DMS 273 (cell line): Measurements from ENCODE around the gene STK32A.
"Not testable (repeated sequence)": the region's sequence is repeated elsewhere in the genome, so short reads cannot be mapped to it uniquely, and the experiment has no call there.

Experiments used
- DNase-seq: peaks from one replicate; lab custom pipeline; 2025; ENCODE audit not compliant: unreplicated experiment; lab: John Stamatoyannopoulos, UW

Gene STK32A

DNA sequence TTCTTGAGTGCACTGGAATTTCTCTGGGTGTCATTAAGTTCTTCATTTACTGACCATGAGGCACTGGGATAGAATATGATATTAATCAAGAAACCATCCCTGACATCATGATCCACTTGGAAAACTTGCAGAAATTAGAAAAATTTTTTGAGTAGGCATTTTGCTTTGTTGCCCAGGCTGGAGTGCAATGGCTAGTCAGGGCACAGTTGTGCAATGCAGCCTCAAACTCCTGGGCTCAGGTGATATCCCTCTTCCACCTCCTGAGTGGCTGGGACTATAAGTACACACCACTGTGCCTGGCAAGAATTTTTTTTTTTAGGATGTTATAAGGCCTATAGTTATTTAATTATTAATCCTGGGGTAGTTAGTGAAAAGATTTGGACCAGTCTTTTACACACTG, 106.5 kb downstream of the STK32A start:
- no peak for DNase-seq

DNA sequence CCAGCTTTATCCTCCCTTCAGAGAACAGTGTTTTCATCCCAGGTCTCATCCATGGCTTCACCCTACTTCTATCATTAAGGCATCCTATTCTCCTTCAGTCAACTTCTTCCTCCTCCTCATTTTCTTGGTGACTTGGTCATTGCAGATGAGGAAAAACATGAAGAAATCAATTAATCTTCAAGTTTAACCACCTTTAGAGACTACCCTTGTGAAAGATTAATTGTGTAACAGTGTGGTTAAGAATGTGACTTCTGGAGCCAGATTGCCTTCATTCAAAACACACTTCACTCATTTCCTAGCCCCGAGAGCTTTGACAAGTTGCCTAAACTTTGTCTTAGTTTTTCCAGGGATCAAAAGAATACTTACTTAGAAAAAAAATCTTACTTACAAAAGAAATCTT, 110.0 kb downstream of the STK32A start:
- no peak for DNase-seq

DNA sequence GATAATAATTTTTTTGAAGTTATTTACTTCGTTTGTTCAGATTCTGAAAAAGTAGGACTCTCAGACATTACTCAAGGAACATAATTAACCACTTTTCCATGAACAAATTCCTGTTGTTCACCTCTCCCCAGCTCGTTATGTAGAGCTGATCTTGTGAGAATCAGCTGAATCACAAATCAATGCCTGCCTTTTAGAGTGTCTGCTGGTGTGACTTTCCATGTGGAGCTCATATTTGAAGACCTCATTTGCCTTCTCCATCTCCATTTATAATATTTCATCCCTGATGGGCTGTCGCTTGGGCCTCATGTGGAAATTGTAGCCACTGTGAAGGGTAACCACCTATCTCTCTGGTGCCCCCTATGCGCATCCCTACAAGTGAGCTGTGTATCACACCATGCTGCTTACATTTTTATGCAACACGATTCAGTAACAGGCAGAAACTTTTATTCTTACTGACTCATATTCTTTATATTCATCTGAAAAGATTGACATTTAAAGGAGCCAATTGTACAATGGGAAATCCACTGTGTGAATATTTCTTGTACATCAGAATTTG, 111.3 kb downstream of the STK32A start:
- DNase-seq = no peak

DNA sequence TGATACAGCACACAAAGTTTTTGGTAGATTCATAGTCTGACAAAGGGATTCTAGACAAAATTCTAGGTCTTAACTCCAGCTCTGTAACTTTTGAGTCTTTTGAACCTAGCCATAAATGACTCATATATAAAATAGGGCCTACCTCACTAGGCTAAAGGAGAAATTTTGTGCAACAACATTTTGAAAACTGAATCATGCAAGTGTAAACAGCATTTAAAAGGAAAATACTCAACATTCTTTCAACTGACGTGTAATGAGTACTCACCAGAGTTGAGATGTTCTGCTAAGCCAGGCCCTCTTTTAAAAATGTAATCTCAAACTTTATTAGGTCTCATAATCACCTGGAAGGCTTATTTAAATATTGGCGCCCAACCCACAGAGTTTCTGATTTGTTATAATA, 113.2 kb downstream of the STK32A start:
- DNase-seq = no peak

DNA sequence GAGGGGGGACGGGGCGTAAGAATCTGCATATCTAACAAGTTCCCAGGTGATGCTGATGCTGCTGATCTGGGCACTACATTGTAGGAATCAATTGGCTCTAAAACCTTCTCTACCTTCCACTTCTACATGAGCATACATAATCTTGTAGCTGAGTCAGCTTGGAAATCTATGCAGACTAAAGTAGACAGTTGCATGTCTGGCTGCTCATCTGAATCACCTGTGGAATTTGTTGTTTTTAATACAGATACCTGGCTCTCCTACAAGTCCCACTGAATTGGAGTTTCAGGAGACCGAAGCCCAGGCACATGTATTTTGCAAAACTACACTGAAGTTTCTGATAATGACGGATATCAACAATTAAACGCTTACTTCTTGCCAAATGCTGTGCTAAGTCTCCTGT, 113.6 kb downstream of the STK32A start:
- DNase-seq = no peak

DNA sequence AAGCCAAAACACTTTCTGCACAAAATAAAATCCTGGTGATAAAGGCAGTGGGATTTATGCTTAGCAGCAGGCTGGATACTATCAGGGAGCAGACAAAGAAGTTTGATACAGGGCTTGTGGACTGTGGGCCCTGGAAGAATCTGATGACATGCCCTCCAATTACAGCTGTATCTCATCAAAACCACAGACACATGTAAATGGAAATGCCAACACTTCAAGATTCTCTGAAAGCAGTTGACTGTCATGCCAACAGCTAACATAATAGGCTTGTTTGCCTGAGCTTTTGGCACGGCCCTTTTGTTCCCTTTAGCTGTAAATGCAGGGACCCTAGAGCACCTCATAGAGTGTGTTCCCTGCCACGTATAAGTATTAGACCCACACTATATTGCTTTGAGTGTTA, 114.4 kb downstream of the STK32A start:
- no peak for DNase-seq

DNA sequence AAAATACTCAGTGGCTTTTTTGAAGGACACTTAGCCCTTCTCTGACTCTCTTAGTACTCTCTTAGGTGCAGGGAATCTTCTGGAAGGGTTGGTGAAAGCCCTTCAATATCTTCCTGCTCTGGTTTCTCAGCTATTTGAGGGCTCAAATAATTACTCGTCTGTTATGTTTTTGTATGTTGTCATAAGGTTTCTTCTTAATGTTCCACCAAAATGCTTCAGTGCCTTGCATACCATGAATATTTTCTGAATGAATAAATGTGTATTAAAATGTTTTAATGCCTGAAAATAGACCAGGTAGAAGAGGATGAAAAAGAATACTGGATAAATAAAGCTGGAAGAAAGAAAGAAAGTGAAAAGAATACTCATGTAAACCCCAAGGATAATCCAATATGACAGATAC, 124.3 kb downstream of the STK32A start:
- no peak for DNase-seq

DNA sequence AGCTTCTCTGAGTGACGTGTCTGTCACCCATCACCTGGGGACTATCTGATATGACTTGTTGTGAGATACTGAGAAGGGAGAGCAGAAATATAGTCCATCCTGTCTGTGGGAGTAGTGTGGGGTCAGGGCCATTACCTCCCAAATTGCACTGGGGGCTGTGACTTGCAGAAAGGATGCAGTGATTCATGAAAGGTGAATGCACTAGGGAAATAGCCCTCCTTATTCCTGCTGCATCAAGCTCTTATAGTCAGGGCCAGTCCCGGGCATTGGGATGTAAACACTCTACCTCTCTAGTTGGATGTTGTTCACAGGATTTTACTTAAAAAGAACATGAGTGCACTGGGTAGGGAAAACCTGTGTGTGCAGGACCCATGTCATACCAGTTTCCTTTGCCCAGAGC, 124.8 kb downstream of the STK32A start:
- DNase-seq = no peak

DNA sequence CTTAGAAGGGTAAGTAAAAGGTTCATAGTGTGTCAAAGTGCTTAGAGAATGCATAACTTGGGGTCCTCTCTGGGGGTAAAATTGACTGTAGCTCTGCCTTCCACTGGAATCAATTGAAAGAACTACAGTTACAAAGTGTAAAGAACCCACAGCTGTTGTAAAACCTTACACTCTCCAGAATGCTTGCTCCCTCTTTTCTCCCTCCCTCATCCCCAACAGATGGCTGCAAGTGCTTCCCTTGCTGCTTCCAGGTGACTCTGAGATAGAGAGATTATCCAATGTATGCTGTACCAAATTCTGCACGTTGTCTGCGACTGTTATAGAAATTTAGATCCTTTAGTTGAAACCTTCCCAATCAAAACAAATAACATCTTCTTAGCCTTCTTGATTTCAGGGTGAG, 126.0 kb downstream of the STK32A start:
- DNase-seq = peak; percentile 5

DNA sequence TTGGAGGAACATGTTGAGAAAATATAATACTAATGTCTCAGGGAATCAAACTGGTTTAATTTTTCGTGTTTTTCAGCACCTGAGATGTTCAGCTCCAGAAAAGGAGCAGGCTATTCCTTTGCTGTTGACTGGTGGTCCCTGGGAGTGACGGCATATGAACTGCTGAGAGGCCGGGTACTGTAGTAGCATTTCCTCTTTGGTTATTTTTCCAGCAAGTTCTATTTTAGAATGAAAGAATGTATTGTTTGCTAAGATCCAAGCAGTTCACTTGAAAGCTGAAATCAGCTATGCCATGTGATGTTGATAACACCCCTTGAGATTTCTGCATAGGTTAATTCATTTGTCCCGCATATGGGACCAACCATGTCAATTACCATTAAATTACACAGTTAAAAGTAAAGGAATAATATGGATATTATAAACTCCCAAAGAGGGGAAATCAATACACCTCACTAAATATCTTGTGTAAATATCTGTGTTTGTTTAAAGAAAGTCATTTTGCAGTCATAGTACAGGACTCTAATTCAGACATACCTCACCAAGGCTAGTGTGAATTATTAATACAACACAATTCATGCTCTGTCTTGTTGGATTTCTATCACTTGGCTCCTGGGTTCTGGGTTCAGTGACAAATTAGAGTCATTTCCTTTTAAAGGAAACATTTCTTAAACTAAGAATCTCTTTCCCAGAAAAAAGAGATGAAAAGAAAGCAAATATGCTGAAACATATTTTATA, 126.8 kb downstream of the STK32A start:
- no peak for DNase-seq

DNA sequence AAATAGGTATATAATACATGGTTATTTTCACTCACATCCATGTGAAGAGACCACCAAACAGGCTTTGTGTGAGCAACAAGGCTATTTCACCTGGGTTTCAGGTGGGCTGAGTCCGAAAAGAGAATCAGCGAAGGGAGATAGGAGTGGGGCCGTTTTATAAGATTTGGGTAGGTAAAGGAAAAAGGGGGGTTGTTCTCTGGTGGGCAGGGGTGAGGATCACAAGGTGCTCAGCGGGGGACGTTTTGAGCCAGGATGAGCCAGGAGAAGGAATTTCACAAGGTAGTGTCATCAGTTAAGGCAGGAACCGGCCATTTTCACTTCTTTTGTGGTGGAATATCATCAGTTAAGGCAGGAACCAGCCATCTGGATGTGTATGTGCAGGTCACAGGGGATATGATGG, 132.6 kb downstream of the STK32A start:
- not testable (repeated sequence) for DNase-seq

DNA sequence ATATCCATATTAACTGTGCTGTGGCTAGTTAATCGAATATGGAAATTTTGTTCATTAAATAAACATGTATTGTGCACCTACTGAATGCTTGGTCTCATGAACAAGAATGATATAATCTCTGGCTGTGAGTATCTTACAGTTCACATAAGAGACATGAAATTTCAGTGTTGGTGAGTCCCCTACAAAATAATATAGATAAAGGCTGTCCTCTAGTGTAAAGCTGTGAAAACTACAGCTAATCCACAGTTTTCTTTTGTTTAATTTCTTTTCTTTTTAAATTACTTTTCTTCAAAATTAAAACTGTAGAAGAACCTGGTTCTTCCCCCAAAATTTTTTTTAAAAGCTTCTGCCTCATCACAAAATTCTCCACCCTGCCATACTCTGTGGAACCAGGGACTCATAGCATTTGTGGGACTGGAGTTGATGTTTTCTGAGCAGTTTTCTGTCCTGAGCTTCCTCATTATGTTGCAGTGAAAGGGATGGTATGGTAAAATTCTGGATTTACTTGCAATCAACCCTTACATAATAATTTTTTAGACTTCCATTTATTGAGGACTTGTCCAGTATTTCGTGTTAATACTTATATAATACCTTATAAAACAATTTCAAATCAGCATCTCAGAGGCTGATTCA, 135.0 kb downstream of the STK32A start:
- peak; percentile 35 for DNase-seq

DNA sequence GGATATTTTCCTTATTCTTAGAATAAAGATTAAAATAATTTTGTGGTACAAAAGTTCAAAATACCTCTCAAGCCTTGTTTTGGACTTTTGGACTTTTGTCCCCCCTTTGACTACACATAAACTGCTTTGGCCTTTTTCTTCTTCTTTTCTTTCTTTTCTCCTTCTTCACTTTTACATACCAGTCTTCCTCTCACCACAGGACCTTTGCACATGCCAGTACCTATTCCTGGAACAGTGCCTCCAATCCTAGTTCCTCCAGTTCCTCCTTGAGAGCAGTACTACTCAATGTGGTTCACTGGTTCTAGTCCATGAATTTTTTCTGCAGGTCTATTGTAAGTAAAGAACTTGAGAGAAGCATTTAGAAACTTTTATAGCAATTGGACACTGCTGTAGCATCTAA, 136.5 kb downstream of the STK32A start:
- no peak for DNase-seq

DNA sequence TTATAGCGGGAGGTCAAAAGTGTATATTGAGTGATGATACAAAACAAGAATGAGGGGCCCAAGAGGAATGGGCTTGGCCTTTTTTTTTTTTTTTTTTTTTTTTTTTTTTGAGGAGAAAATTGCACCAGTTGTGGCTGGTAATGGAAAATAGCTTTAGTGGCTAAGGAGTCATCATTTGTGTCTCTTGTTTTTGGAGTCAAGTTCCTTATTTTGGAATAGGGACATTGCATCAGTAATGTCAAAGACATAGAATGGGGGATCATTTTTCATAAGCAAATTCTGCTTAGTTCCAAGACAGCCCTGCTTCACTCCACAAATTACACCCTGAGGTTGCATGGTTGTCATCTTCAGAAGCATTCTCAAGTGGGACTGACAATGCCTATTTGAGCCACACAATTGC, 137.4 kb downstream of the STK32A start:
- DNase-seq = no peak

DNA sequence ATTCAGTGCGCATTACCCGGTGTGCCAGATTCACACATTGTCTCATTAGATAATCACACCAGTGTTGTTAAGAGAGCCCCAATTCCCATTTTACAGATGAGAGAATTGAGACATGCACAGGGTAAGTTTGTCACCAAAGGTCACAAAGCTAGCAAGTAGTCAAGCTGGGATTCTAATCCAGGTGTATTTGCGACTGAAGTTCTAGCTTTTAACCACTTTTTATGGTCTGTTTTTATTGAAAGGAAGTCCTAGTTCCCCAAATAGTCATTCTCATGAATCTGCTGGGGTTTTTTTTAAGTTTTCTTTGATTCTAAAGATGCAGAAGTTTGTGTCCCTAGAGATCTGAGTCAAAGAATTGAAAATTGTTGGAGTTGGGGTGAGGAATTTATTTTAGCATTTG, 138.5 kb downstream of the STK32A start:
- DNase-seq = no peak

DNA sequence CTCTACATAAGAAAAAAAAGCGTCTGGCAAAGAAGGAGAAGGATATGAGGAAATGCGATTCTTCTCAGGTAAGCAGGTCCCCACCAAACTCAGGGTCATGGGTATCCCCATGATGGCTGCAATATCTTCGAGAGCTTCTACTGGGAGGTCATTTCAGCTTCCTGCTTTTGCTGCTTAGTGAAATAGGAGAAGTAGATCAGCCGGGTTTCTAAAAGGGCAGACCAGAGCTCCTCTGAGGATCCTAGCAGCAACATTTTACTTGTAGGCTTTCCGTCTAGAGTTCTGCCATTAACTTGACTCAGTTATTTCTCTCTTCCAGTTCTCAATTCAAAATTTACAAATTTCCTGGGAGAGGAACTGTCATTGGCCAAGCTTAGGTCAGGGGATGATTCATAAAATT, 140.3 kb downstream of the STK32A start:
- DNase-seq = no peak

DNA sequence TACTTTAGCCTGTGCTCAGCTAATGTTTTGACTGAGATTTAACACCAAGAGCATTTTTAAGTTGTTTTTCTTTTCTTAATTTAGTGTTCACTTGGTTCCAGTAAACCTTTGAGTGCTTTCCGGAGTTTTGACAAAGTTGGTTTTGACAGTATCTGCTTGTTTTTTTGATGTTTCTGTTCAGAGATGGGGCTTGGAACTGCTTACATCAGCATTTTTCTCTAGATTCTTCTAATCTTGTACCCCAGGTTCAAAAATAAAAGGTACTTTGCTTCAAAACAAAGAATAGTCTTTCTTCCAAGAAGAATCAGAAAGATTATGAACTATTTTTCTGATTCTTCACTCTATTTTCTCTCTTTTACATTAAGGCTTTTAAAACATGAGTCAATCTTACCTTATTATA, 142.9 kb downstream of the STK32A start:
- no peak for DNase-seq

DNA sequence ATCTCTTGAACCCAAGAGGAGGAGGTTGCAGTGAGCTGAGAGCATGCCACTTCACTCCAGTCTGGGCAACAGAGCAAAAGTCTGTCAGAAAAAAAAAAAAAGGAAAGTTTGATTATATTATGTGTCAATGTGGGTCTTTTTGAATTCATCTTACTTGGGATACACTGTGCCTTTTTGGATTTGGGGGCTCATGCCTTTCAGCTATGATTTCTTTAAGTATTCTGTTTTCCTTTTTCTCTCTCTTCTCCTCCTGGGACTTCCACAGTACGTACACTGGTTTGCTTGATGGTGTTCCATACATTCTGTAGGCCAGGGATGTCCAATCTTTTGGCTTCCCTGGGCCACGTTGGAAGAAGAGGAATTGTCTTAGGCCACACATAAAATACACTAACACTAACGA, 146.7 kb downstream of the STK32A start:
- no peak for DNase-seq

DNA sequence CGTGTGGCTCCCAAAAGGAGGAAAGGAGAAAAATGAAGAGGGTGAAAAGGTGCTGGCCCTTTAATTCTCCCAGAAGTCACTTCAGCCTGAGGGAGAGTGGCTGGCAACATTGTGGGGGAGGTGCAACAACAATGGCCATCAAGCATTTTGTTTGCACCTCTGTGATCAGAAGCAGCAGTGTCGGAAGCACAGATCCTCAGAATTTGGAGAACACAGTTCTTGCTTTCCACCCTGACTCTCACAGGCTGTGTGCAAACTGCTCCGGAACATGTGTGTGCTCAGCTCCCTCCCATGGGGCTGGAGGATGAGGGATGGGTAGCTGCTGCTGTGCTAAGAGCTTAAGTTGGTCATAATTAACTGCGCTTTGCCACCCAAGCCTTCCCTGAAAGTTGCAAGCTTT, 147.9 kb downstream of the STK32A start:
- DNase-seq = no peak

DNA sequence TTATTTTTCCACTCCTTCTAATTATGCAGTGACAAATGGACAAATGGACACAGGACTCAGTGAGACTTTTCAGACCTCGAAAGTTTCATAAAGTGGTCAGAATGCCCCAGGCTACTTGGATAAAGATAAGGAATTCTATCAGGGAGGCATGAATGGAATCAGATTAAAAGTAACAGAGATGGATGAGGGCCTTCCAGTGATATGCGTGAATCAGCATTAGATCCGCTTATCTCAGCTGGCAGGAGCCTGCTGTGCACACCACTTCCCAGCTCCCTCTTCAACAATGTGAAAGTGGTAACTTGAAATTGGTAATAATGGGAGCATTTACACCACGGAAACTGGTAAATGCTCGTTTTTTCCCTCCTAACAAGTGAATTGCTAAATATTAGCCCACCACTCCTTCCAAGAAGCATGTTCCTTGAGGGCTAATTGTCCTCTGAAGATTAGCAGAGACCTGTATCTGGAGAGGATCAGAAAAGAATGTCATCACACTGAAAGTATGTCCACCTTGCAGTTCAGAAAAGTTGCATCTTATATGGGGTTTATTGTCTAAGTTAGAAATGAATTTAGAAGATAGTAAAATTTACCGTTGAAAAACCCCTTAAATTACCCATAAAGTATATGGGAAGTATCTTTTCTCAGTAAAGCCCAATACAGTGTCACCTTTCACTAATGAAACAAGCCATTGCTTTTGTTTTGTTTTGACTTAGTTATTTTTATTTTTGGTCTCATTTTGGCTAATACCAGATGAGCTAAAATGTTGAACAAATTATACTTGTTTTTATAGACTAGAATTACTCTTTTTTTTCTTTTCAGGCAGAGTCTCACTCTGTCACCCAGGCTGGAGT, 149.7 kb downstream of the STK32A start:
- DNase-seq = no peak

DNA sequence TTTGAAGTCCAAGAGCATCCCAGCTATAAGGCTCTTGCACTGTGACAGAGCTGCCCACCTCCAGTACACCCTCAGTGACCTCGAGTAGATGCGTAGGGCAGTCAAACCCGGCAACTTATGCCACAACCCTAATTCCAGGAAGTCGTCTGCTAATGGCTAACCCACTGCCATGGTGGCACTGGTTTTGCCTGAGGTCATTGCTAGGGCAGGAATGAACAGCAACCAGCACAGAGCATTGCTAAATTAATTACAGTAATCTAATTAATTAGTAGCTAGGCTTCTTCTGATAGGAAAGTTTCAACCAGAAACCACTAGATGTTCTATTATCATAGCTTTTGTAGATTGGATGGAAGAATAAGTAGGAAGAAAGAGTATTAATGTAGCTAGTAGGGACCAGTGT, 152.3 kb downstream of the STK32A start:
- DNase-seq = no peak
